Endothelial cell of umbilical vein (primary cell): ENCODE results near the gene IL24. TPM values are rescaled to one million over a fixed set of nuclear protein-coding genes. Genes with fewer than 3 reads are reported as not detected.

Source experiments
- BruUV-seq: library from RNA; stranded (reverse); fragments of 400-500 nt; replicated peaks from 2 replicates; lab custom pipeline; 2021; lab: Mats Ljungman, UMichigan
- CTCF ChIA-PET: fragments of 300-600, 350-600 bp; sonication (Branson Sonifier 250); formaldehyde crosslinking; loops from one replicate; lab custom pipeline; 2021; ENCODE audit warnings: antibody characterized with exemption, inconsistent platforms; lab: Charles Lee
- POLR2A ChIA-PET: fragments of 300-600, 350-600 bp; sonication (Branson Sonifier 250); formaldehyde crosslinking; loops from one replicate; lab custom pipeline; 2021; ENCODE audit warnings: antibody characterized with exemption, inconsistent platforms; lab: Charles Lee
- DNase-seq: peaks from one replicate; pipeline ENCODE4 v3.0.0-alpha.2; 2011; ENCODE audit warnings: low read depth, low spot score
- FAIRE-seq: peaks from 2 replicates; lab custom pipeline; 2011; peaks lifted over from hg19 to GRCh38; lab: Jason Lieb, UNC
- H2AFZ ChIP-seq: 2 replicates; pipeline ENCODE4 v1.6.0; 2012; ENCODE audit warnings: low read depth, low read length, control low read depth, inconsistent platforms
- H3K27ac ChIP-seq: 2 replicates; pipeline ENCODE4 v1.5.1; 2011; ENCODE audit warnings: low read depth, mild to moderate bottlenecking, control low read depth, low read length, moderate library complexity; ENCODE audit not compliant: insufficient read depth
- H3K27me3 ChIP-seq, 2 experiments: 2 replicates each; pipeline versions ENCODE4 v1.6.0 to v1.6.1; 2011; ENCODE audit warnings: low read length in 2 of 2, mixed read lengths in 1 of 2; ENCODE audit not compliant: control insufficient read depth in 2 of 2, insufficient read depth in 2 of 2
- H3K36me3 ChIP-seq, 2 experiments: 2 replicates in 1 of 2; 3 replicates in 1 of 2; pipeline ENCODE4 v1.5.1; 2011; ENCODE audit warnings: low read length in 2 of 2, mild to moderate bottlenecking in 1 of 2, moderate library complexity in 1 of 2; ENCODE audit not compliant: control insufficient read depth in 2 of 2, insufficient read depth in 2 of 2; ENCODE audit errors: extremely low read depth in 1 of 2
- H3K4me1 ChIP-seq: 3 replicates; pipeline ENCODE4 v1.5.1; 2011; ENCODE audit warnings: mild to moderate bottlenecking, low read length; ENCODE audit not compliant: control insufficient read depth, insufficient read depth; ENCODE audit errors: extremely low read depth
- H3K4me2 ChIP-seq: 2 replicates; pipeline ENCODE4 v1.6.1; 2011; ENCODE audit warnings: low read length, control low read depth, mixed read lengths; ENCODE audit not compliant: insufficient read depth
- H3K4me3 ChIP-seq, 3 experiments: fragments of 200-600 bp in 1 of 3; sonication (generic), shearing (Covaris generic) in 1 of 3; replicated peaks in 1 of 3; 2 replicates each; pipeline ENCODE4 v1.5.1; 2011 to 2016; ENCODE audit warnings: control low read depth in 3 of 3, low read length in 3 of 3, mild to moderate bottlenecking in 2 of 3, inconsistent platforms in 1 of 3, low read depth in 1 of 3, moderate library complexity in 1 of 3; ENCODE audit not compliant: insufficient read depth in 1 of 3
- H3K79me2 ChIP-seq: 2 replicates; pipeline ENCODE4 v1.6.0; 2012; ENCODE audit warnings: low read length, inconsistent platforms; ENCODE audit not compliant: control insufficient read depth, insufficient read depth
- H3K9ac ChIP-seq: replicated peaks from 2 replicates; pipeline ENCODE3; 2011; ENCODE audit warnings: low read length, control low read depth; ENCODE audit not compliant: insufficient read depth; ENCODE audit errors: extremely low read depth
- H3K9me1 ChIP-seq: replicated peaks from 3 replicates; pipeline ENCODE4 v1.6.0; 2011; ENCODE audit warnings: mild to moderate bottlenecking, low read length; ENCODE audit not compliant: control insufficient read depth, insufficient read depth; ENCODE audit errors: extremely low read depth
- H3K9me3 ChIP-seq: replicated peaks from 2 replicates; pipeline ENCODE4 v1.5.1; 2012; ENCODE audit warnings: low read length, inconsistent platforms; ENCODE audit not compliant: control insufficient read depth, insufficient read depth
- H4K20me1 ChIP-seq: replicated peaks from 2 replicates; pipeline ENCODE3; 2011; ENCODE audit warnings: mild to moderate bottlenecking, low read length; ENCODE audit not compliant: control insufficient read depth, insufficient read depth; ENCODE audit errors: extremely low read depth
- CTCF ChIP-seq, 2 donors: IDR thresholded peaks; 1 replicate in 1 of 2; 2 replicates in 1 of 2; pipeline ENCODE4 v1.5.1; 2011; ENCODE audit warnings: low read length in 2 of 2, mild to moderate bottlenecking in 2 of 2, moderate library complexity in 2 of 2, control low read depth in 1 of 2, inconsistent platforms in 1 of 2, low read depth in 1 of 2; ENCODE audit not compliant: insufficient read depth in 1 of 2; ENCODE audit errors: extremely low read depth in 1 of 2
- EZH2 ChIP-seq: IDR thresholded peaks from 2 replicates; pipeline ENCODE4 v1.6.1; 2012; ENCODE audit warnings: borderline replicate concordance, low read depth, mild to moderate bottlenecking, moderate library complexity, low read length, inconsistent platforms; ENCODE audit not compliant: severe bottlenecking
- FOS ChIP-seq: IDR thresholded peaks from 2 replicates; pipeline ENCODE4 v1.6.1; 2011; ENCODE audit warnings: mild to moderate bottlenecking, low read length, moderate library complexity, borderline replicate concordance; ENCODE audit not compliant: insufficient read depth
- GATA2 ChIP-seq: IDR thresholded peaks from 2 replicates; pipeline ENCODE4 v1.7.0; 2011; ENCODE audit warnings: low read depth, mild to moderate bottlenecking, moderate library complexity, mixed read lengths, low read length; ENCODE audit not compliant: insufficient read length, insufficient read depth
- JUN ChIP-seq: IDR thresholded peaks from 2 replicates; pipeline ENCODE4 v1.6.1; 2011; ENCODE audit warnings: borderline replicate concordance, low read depth; ENCODE audit not compliant: insufficient read length, insufficient read depth
- MAX ChIP-seq: IDR thresholded peaks from 2 replicates; pipeline ENCODE4 v1.6.1; 2011; ENCODE audit not compliant: insufficient read depth, insufficient read length
- MYC ChIP-seq: IDR thresholded peaks from one replicate; pipeline ENCODE4 v1.6.1; 2011; ENCODE audit warnings: mild to moderate bottlenecking, low read depth, low read length
- POLR2A ChIP-seq: IDR thresholded peaks from 2 replicates; pipeline ENCODE4 v1.6.1; 2012; ENCODE audit warnings: low read depth, mild to moderate bottlenecking, control low read depth, low read length
- POLR2AphosphoS5 ChIP-seq: IDR thresholded peaks from 2 replicates; pipeline ENCODE4 v1.6.1; 2012; ENCODE audit warnings: low read depth, mild to moderate bottlenecking, control low read depth, low read length, moderate library complexity; ENCODE audit not compliant: insufficient read depth
- dilution Hi-C: fragments of 300-500 bp; cut with MboI; formaldehyde crosslinking; loops from one replicate; pipeline ENCODE4 v1.15.0; 2019; ENCODE audit warnings: low sequenced_read_pairs; ENCODE audit not compliant: extremely low pct_ligation_motif_present
- intact Hi-C: fragments of 100-400 bp; cut with micrococcal nuclease; formaldehyde crosslinking; loops from one replicate; pipeline ENCODE4 v1.10.0; 2022
- polyA plus RNA-seq, 4 experiments: library from polyadenylated mRNA; depleted of rRNA in 3 of 4; stranded (reverse) in 3 of 4; unstranded in 1 of 4; fragments of >200 nt; gene quantifications; 2 replicates each; pipeline versions ENCODE4 v1.2.1 to v1.2.3, GENCODE V29; 2011 to 2012; ENCODE audit warnings: missing spikeins in 1 of 4
- total RNA-seq: library from RNA; stranded (reverse); gene quantifications from 2 replicates; pipeline ENCODE4 v1.2.3, GENCODE V29; 2021

Gene IL24
- total and polyA plus RNA-seq, 2 donors (not counting 3 experiments of a cell fraction or from before 2014, with no cell fraction given): not detected

- dilution Hi-C loops: no loop called here
- Histone ChIP-seq H3K9me3 (no peaks in the 10 kb centered on the region), H3K79me2 (no peaks in the 10 kb centered on the region), H3K4me1 (no peaks in the 10 kb centered on the region), H3K27me3 (peaks cover 25 to 27% of the 10 kb centered on the region in 2 experiments), H3K4me2 (no peak overlapping the region), H3K36me3 (no peaks in the 10 kb centered on the region), H3K4me3 (no peak overlapping the region), H2AFZ (no peak overlapping the region), H3K9me1 (no peaks in the 10 kb centered on the region), H3K27ac (no peak overlapping the region), H3K9ac (no peak overlapping the region), H4K20me1 (no peaks in the 10 kb centered on the region)
- DNase-seq (no peak), FAIRE-seq (no peak)
- CTCF ChIA-PET: no interaction called here
- BruUV-seq: no TSS peak
- TF ChIP-seq GATA2 (no peak), CTCF (IDR thresholded peaks at IDR 0.05; ENCODE audit: extremely low read depth in 1 of 2, insufficient read depth in 1 of 2, low read depth in 1 of 2, low read length in 2 of 2) (no peak), JUN (no peak), MYC (no peak), POLR2AphosphoS5 (no peak), EZH2 (no peak), FOS (no peak), MAX (no peak), POLR2A (no peak)
- intact Hi-C loops: no loop called here
- POLR2A ChIA-PET: no interaction called here
These were observed 8.3 kb downstream of the IL24 start for GRCh38 chr1:206905295-206906164.
